Measurements from ENCODE around the gene GDAP2.

Gene GDAP2

GRCh38 chr1:117842408-117843170 lies 86.8 kb downstream of the GDAP2 start:
- H3K9me3 Mint-ChIP-seq = peaks cover 18% of the 10 kb centered on the region
- H3K4me3 Mint-ChIP-seq = no peak overlapping the region
- H3K4me1 Mint-ChIP-seq (ENCODE audit: low read depth) = no peaks in the 10 kb centered on the region

GRCh38 chr1:117841117-117841650 lies 88.2 kb downstream of the GDAP2 start:
- H3K4me3 Mint-ChIP-seq = no peak overlapping the region
- no peaks in the 10 kb centered on the region for H3K4me1 Mint-ChIP-seq (ENCODE audit: low read depth)
- peaks cover 47% of the 10 kb centered on the region for H3K36me3 Mint-ChIP-seq (ENCODE audit: low read depth)
- no peaks in the 10 kb centered on the region for H3K27me3 Mint-ChIP-seq
- H3K9me3 Mint-ChIP-seq = peaks cover 18% of the 10 kb centered on the region
- DNase-seq = no peak
- no peak overlapping the region for H3K27ac Mint-ChIP-seq

More at GRCh38 chr1:117842408-117843170, 86.8 kb downstream of the GDAP2 start:
- DNase-seq = no peak
- Mint-ChIP-seq H3K36me3 (ENCODE audit: low read depth) (peaks cover 58% of the 10 kb centered on the region), H3K27ac (no peak overlapping the region), H3K27me3 (no peaks in the 10 kb centered on the region)

GRCh38 chr1:117838911-117839310 lies 90.5 kb downstream of the GDAP2 start:
- Mint-ChIP-seq H3K9me3 (peaks cover 6% of the 10 kb centered on the region), H3K27me3 (no peaks in the 10 kb centered on the region), H3K27ac (no peak overlapping the region), H3K4me1 (ENCODE audit: low read depth) (no peaks in the 10 kb centered on the region), H3K36me3 (ENCODE audit: low read depth) (peaks cover 28% of the 10 kb centered on the region), H3K4me3 (no peak overlapping the region)
- no peak for DNase-seq

- H3K9me3 Mint-ChIP-seq = no peaks in the 10 kb centered on the region
- H3K36me3 Mint-ChIP-seq (ENCODE audit: low read depth) = peaks cover 11% of the 10 kb centered on the region
- H3K27me3 Mint-ChIP-seq = no peaks in the 10 kb centered on the region
- no peak for DNase-seq
- no peaks in the 10 kb centered on the region for H3K4me1 Mint-ChIP-seq (ENCODE audit: low read depth)
- H3K27ac Mint-ChIP-seq = no peak overlapping the region
- H3K4me3 Mint-ChIP-seq = no peak overlapping the region
Observed at GRCh38 chr1:117836069-117836468, 93.4 kb downstream of the GDAP2 start.

GRCh38 chr1:117834416-117834815 lies 95.0 kb downstream of the GDAP2 start:
- Mint-ChIP-seq H3K36me3 (ENCODE audit: low read depth) (peaks cover 5% of the 10 kb centered on the region), H3K9me3 (peaks cover 6% of the 10 kb centered on the region), H3K4me1 (ENCODE audit: low read depth) (no peaks in the 10 kb centered on the region), H3K27ac (no peak overlapping the region), H3K27me3 (no peaks in the 10 kb centered on the region), H3K4me3 (no peak overlapping the region)
- no peak for DNase-seq

- DNase-seq = no peak
- H3K4me3 Mint-ChIP-seq = no peak overlapping the region
Observed at GRCh38 chr1:117832453-117832852, 97.0 kb downstream of the GDAP2 start.

GRCh38 chr1:117830222-117830621 lies 99.2 kb downstream of the GDAP2 start:
- peaks cover 26% of the 10 kb centered on the region for H3K27me3 Mint-ChIP-seq
- no peaks in the 10 kb centered on the region for H3K36me3 Mint-ChIP-seq (ENCODE audit: low read depth)
- H3K4me3 Mint-ChIP-seq = no peak overlapping the region
- H3K9me3 Mint-ChIP-seq = peaks cover 6% of the 10 kb centered on the region
- H3K4me1 Mint-ChIP-seq (ENCODE audit: low read depth) = peaks cover 2% of the 10 kb centered on the region
- no peak for DNase-seq
- H3K27ac Mint-ChIP-seq = no peak overlapping the region

More at GRCh38 chr1:117832453-117832852, 97.0 kb downstream of the GDAP2 start:
- Mint-ChIP-seq H3K27me3 (peaks cover 8% of the 10 kb centered on the region), H3K27ac (no peak overlapping the region), H3K4me1 (ENCODE audit: low read depth) (no peaks in the 10 kb centered on the region), H3K36me3 (ENCODE audit: low read depth) (no peaks in the 10 kb centered on the region), H3K9me3 (peaks cover 6% of the 10 kb centered on the region)

- H3K9me3 Mint-ChIP-seq = peaks cover 6% of the 10 kb centered on the region
- no peak overlapping the region for H3K4me3 Mint-ChIP-seq
- H3K27ac Mint-ChIP-seq = no peak overlapping the region
- DNase-seq = no peak
- H3K4me1 Mint-ChIP-seq (ENCODE audit: low read depth) = peaks cover 2% of the 10 kb centered on the region
- H3K36me3 Mint-ChIP-seq (ENCODE audit: low read depth) = no peaks in the 10 kb centered on the region
- H3K27me3 Mint-ChIP-seq = peaks cover 40% of the 10 kb centered on the region
Observed at GRCh38 chr1:117828201-117828600, 101.2 kb downstream of the GDAP2 start.

GRCh38 chr1:117826540-117827078 lies 102.8 kb downstream of the GDAP2 start:
- peaks cover 7% of the 10 kb centered on the region for H3K9me3 Mint-ChIP-seq

GRCh38 chr1:117826119-117826518 lies 103.3 kb downstream of the GDAP2 start:
- Mint-ChIP-seq H3K27me3 (peaks cover 40% of the 10 kb centered on the region), H3K4me1 (ENCODE audit: low read depth) (peaks cover 2% of the 10 kb centered on the region), H3K4me3 (no peak overlapping the region), H3K27ac (no peak overlapping the region), H3K9me3 (peaks cover 10% of the 10 kb centered on the region), H3K36me3 (ENCODE audit: low read depth) (no peaks in the 10 kb centered on the region)
- DNase-seq = no peak

More at GRCh38 chr1:117826540-117827078, 102.8 kb downstream of the GDAP2 start:
- no peak overlapping the region for H3K4me3 Mint-ChIP-seq
- peaks cover 2% of the 10 kb centered on the region for H3K4me1 Mint-ChIP-seq (ENCODE audit: low read depth)
- H3K27me3 Mint-ChIP-seq = peaks cover 40% of the 10 kb centered on the region
- H3K36me3 Mint-ChIP-seq (ENCODE audit: low read depth) = no peaks in the 10 kb centered on the region
- H3K27ac Mint-ChIP-seq = no peak overlapping the region
- DNase-seq = no peak

GRCh38 chr1:117825414-117825813 lies 104.0 kb downstream of the GDAP2 start:
- H3K36me3 Mint-ChIP-seq (ENCODE audit: low read depth) = no peaks in the 10 kb centered on the region
- no peak overlapping the region for H3K4me3 Mint-ChIP-seq
- peaks cover 2% of the 10 kb centered on the region for H3K4me1 Mint-ChIP-seq (ENCODE audit: low read depth)
- DNase-seq = no peak
- H3K27ac Mint-ChIP-seq = no peak overlapping the region
- peaks cover 40% of the 10 kb centered on the region for H3K27me3 Mint-ChIP-seq
- H3K9me3 Mint-ChIP-seq = peaks cover 7% of the 10 kb centered on the region

- no peaks in the 10 kb centered on the region for H3K36me3 Mint-ChIP-seq (ENCODE audit: low read depth)
- H3K27me3 Mint-ChIP-seq = peaks cover 40% of the 10 kb centered on the region
- H3K4me3 Mint-ChIP-seq = no peak overlapping the region
- DNase-seq = no peak
- peaks cover 2% of the 10 kb centered on the region for H3K4me1 Mint-ChIP-seq (ENCODE audit: low read depth)
- H3K9me3 Mint-ChIP-seq = peaks cover 4% of the 10 kb centered on the region
- no peak overlapping the region for H3K27ac Mint-ChIP-seq
Observed at GRCh38 chr1:117824616-117825015, 104.8 kb downstream of the GDAP2 start.

- H3K9me3 Mint-ChIP-seq = peaks cover 4% of the 10 kb centered on the region
- H3K4me1 Mint-ChIP-seq (ENCODE audit: low read depth) = peaks cover 2% of the 10 kb centered on the region
- DNase-seq = no peak
- H3K27ac Mint-ChIP-seq = no peak overlapping the region
- peaks cover 26% of the 10 kb centered on the region for H3K27me3 Mint-ChIP-seq
- H3K4me3 Mint-ChIP-seq = no peak overlapping the region
- H3K36me3 Mint-ChIP-seq (ENCODE audit: low read depth) = no peaks in the 10 kb centered on the region
Observed at GRCh38 chr1:117821774-117822482, 107.5 kb downstream of the GDAP2 start.

GRCh38 chr1:117821382-117821755 lies 108.1 kb downstream of the GDAP2 start:
- Mint-ChIP-seq H3K4me3 (no peak overlapping the region), H3K4me1 (ENCODE audit: low read depth) (peaks cover under 1% of the 10 kb centered on the region), H3K27me3 (peaks cover 21% of the 10 kb centered on the region), H3K36me3 (ENCODE audit: low read depth) (no peaks in the 10 kb centered on the region), H3K9me3 (peaks cover 4% of the 10 kb centered on the region), H3K27ac (no peak overlapping the region)
- DNase-seq = no peak
